T-helper 2 cell (primary cell): ENCODE results near the gene AP3B2.
"Not testable (repeated sequence)": the region's sequence is repeated elsewhere in the genome, so short reads cannot be mapped to it uniquely, and the experiment has no call there.

ENCODE experiments used
- DNase-seq, 5 experiments: peaks; one replicate each; pipeline versions ENCODE4 v3.0.0 to v3.0.0-alpha.2; 2012 to 2022
- total RNA-seq, 2 donors: gene quantifications; one replicate each; lab custom pipeline; 2026; lab: John Stamatoyannopoulos, UW

AP3B2 gene
- 0.31 to 0.81 reads per million in 2 donors for total RNA-seq

GRCh38 chr15:82709421-82710207 is at the start of gene AP3B2:
AP3B2 (minus strand) TSS chr15:82709875; CDS start chr15:82709706, 169 bp downstream.
- peak; percentile 36 to 77 (median 52) for DNase-seq

GRCh38 chr15:82751308-82751707 is 41.6 kb upstream of the AP3B2 start:
- no peak for DNase-seq

GRCh38 chr15:82750831-82751180 is 41.1 kb upstream of the AP3B2 start:
- DNase-seq = peak in 1 of 5 experiments; percentile 44

- peak; percentile 56 to 90 (median 73) for DNase-seq
Measured at GRCh38 chr15:82749951-82750830, 40.5 kb upstream of the AP3B2 start.

GRCh38 chr15:82748315-82748714 is 38.6 kb upstream of the AP3B2 start:
- no peak for DNase-seq

GRCh38 chr15:82743810-82744209 is 34.1 kb upstream of the AP3B2 start:
- DNase-seq = no peak

GRCh38 chr15:82742134-82742533 is 32.5 kb upstream of the AP3B2 start:
- no peak for DNase-seq

- DNase-seq = no peak
Measured at GRCh38 chr15:82739086-82739485, 29.4 kb upstream of the AP3B2 start.

GRCh38 chr15:82737975-82738374 is 28.3 kb upstream of the AP3B2 start:
- no peak for DNase-seq

- DNase-seq = peak in 1 of 5 experiments; percentile 13
Measured at GRCh38 chr15:82731527-82731926, 21.9 kb upstream of the AP3B2 start.

GRCh38 chr15:82730022-82730530 is 20.4 kb upstream of the AP3B2 start:
- no peak for DNase-seq

- no peak for DNase-seq
Measured at GRCh38 chr15:82726816-82727215, 17.1 kb upstream of the AP3B2 start.

GRCh38 chr15:82715003-82715402 is 5.3 kb upstream of the AP3B2 start:
- DNase-seq = no peak

GRCh38 chr15:82714016-82714415 is 4.3 kb upstream of the AP3B2 start:
- no peak for DNase-seq

GRCh38 chr15:82712036-82712435 is 2.4 kb upstream of the AP3B2 start:
- no peak for DNase-seq

- DNase-seq = no peak
Measured at GRCh38 chr15:82710926-82711490, 1.3 kb upstream of the AP3B2 start.

- DNase-seq = no peak
Measured at GRCh38 chr15:82710208-82710555, 507 bp upstream of the AP3B2 start.

GRCh38 chr15:82709081-82709420 is 624 bp downstream of the AP3B2 start:
- DNase-seq = no peak

GRCh38 chr15:82705856-82706255 is 3.8 kb downstream of the AP3B2 start:
- not testable (repeated sequence) for DNase-seq

- no peak for DNase-seq
Measured at GRCh38 chr15:82699726-82700125, 9.9 kb downstream of the AP3B2 start.

GRCh38 chr15:82698711-82699345 is 10.8 kb downstream of the AP3B2 start:
- no peak for DNase-seq

- no peak for DNase-seq
Measured at GRCh38 chr15:82697735-82698407, 11.8 kb downstream of the AP3B2 start.
